WTC11 (cell line): ENCODE data around the gene MLN. TPM values are rescaled to one million over a fixed set of nuclear protein-coding genes. Genes with fewer than 3 reads are reported as not detected.
A peak's percentile ranks its signal among the peaks of the same experiment; 100 is the strongest.

Experiments
- ARID4B ChIP-seq: sonication (generic); formaldehyde crosslinking; IDR thresholded peaks from 2 replicates; pipeline ENCODE4 v1.8.0; 2023; ENCODE audit warnings: missing genetic modification reagents, mild to moderate bottlenecking, borderline replicate concordance
- CREM ChIP-seq: sonication (generic); formaldehyde crosslinking; IDR thresholded peaks from 2 replicates; pipeline ENCODE4 v1.8.1; 2022; ENCODE audit warnings: mild to moderate bottlenecking, missing genetic modification reagents, moderate library complexity
- E2F5 ChIP-seq: sonication (generic); formaldehyde crosslinking; IDR thresholded peaks from 2 replicates; pipeline ENCODE4 v1.8.1; 2022; ENCODE audit warnings: mild to moderate bottlenecking, moderate library complexity, missing genetic modification reagents
- ELF4 ChIP-seq: sonication (generic); formaldehyde crosslinking; IDR thresholded peaks from 2 replicates; pipeline ENCODE4 v1.8.1; 2022; ENCODE audit warnings: low read depth, mild to moderate bottlenecking, moderate library complexity, missing genetic modification reagents
- FOXK1 ChIP-seq: sonication (generic); formaldehyde crosslinking; IDR thresholded peaks from 2 replicates; pipeline ENCODE4 v1.8.0; 2022; ENCODE audit warnings: mild to moderate bottlenecking, moderate library complexity, missing genetic modification reagents
- FOXP1 ChIP-seq: sonication (generic); formaldehyde crosslinking; IDR thresholded peaks from 2 replicates; pipeline ENCODE4 v1.8.0; 2022; ENCODE audit warnings: missing genetic modification reagents, mild to moderate bottlenecking, moderate library complexity, borderline replicate concordance
- HMGXB4 ChIP-seq: sonication (generic); formaldehyde crosslinking; IDR thresholded peaks from 2 replicates; pipeline ENCODE4 v1.8.1; 2023; ENCODE audit warnings: mild to moderate bottlenecking, moderate library complexity, missing genetic modification reagents
- IRF1 ChIP-seq: sonication (generic); formaldehyde crosslinking; IDR thresholded peaks from 2 replicates; pipeline ENCODE4 v1.8.0; 2023; ENCODE audit warnings: missing genetic modification reagents
- JUN ChIP-seq: sonication (generic); formaldehyde crosslinking; IDR thresholded peaks from 2 replicates; pipeline ENCODE4 v1.8.0; 2023; ENCODE audit warnings: mild to moderate bottlenecking, missing genetic modification reagents
- MAX ChIP-seq: sonication (generic); formaldehyde crosslinking; IDR thresholded peaks from 2 replicates; pipeline ENCODE4 v1.8.0; 2022; ENCODE audit warnings: mild to moderate bottlenecking, missing genetic modification reagents
- MYBL2 ChIP-seq: sonication (generic); formaldehyde crosslinking; IDR thresholded peaks from 2 replicates; pipeline ENCODE4 v1.8.1; 2023; ENCODE audit warnings: mild to moderate bottlenecking, moderate library complexity, missing genetic modification reagents
- NR1H2 ChIP-seq: sonication (generic); formaldehyde crosslinking; IDR thresholded peaks from 2 replicates; pipeline ENCODE4 v1.9.0; 2021; ENCODE audit warnings: mild to moderate bottlenecking, moderate library complexity, missing genetic modification reagents
- NR2C2 ChIP-seq: sonication (generic); formaldehyde crosslinking; IDR thresholded peaks from 2 replicates; pipeline ENCODE4 v1.8.0; 2022; ENCODE audit warnings: mild to moderate bottlenecking, missing genetic modification reagents
- PRDM15 ChIP-seq: sonication (generic); formaldehyde crosslinking; IDR thresholded peaks from 2 replicates; pipeline ENCODE4 v1.8.0; 2022; ENCODE audit warnings: missing genetic modification reagents
- PREB ChIP-seq: sonication (generic); formaldehyde crosslinking; IDR thresholded peaks from 2 replicates; pipeline ENCODE4 v1.8.1; 2022; ENCODE audit warnings: mild to moderate bottlenecking, missing genetic modification reagents, moderate library complexity, borderline replicate concordance
- RORB ChIP-seq: fragments of 250-450 bp; sonication (Bioruptor Pico); IDR thresholded peaks from 2 replicates; pipeline ENCODE4 v1.9.0; 2021; ENCODE audit warnings: mild to moderate bottlenecking
- SMAD4 ChIP-seq: sonication (generic); formaldehyde crosslinking; IDR thresholded peaks from 2 replicates; pipeline ENCODE4 v1.8.0; 2022; ENCODE audit warnings: mild to moderate bottlenecking, missing genetic modification reagents
- SOX15 ChIP-seq: fragments of 250-450 bp; sonication (Bioruptor Pico); IDR thresholded peaks from 2 replicates; pipeline ENCODE4 v1.9.0; 2021; ENCODE audit warnings: mild to moderate bottlenecking
- TEAD4 ChIP-seq: sonication (generic); formaldehyde crosslinking; IDR thresholded peaks from 2 replicates; pipeline ENCODE4 v1.8.0; 2022; ENCODE audit warnings: mild to moderate bottlenecking, missing genetic modification reagents
- USF1 ChIP-seq: sonication (generic); formaldehyde crosslinking; IDR thresholded peaks from 2 replicates; pipeline ENCODE4 v1.8.0; 2022; ENCODE audit warnings: mild to moderate bottlenecking, missing genetic modification reagents
- ZBTB21 ChIP-seq: sonication (generic); formaldehyde crosslinking; IDR thresholded peaks from 2 replicates; pipeline ENCODE4 v1.8.1; 2023; ENCODE audit warnings: mild to moderate bottlenecking, missing genetic modification reagents, borderline replicate concordance
- ZMAT4 ChIP-seq: fragments of 250-450 bp; sonication (Bioruptor Pico); IDR thresholded peaks from 2 replicates; pipeline ENCODE4 v1.9.0; 2021; ENCODE audit warnings: mild to moderate bottlenecking
- ZNF121 ChIP-seq: sonication (generic); formaldehyde crosslinking; IDR thresholded peaks from 2 replicates; pipeline ENCODE4 v1.8.0; 2023; ENCODE audit warnings: missing genetic modification reagents
- ZNF219 ChIP-seq: sonication (generic); formaldehyde crosslinking; IDR thresholded peaks from 2 replicates; pipeline ENCODE4 v1.8.0; 2023; ENCODE audit warnings: missing genetic modification reagents, mild to moderate bottlenecking, borderline replicate concordance
- ZNF671 ChIP-seq: fragments of 250-450 bp; sonication (Bioruptor Pico); IDR thresholded peaks from 2 replicates; pipeline ENCODE4 v1.8.0; 2021; ENCODE audit warnings: mild to moderate bottlenecking
- total RNA-seq: library from RNA; stranded (reverse); gene quantifications from 3 replicates; pipeline ENCODE4 v1.2.3, GENCODE V29; 2021

The MLN gene
- total RNA-seq, 1 experiment from 2014 or later = not detected

- TF ChIP-seq SOX15 (no peak), ZBTB21 (peak; percentile 78; the same call in 1 of the 2 replicates), ZNF121 (CRISPR knock-in tag) (0 out of 2 replicates have a peak, but pooled peaks have one; percentile 34), FOXP1 (CRISPR knock-in tag) (peak; percentile 95), RORB (CRISPR knock-in tag) (no peak), HMGXB4 (CRISPR knock-in tag) (peak; percentile 29; the same call in 1 of the 2 replicates), NR2C2 (CRISPR knock-in tag) (no peak), ZMAT4 (CRISPR knock-in tag) (no peak), USF1 (CRISPR knock-in tag) (peak; percentile 58; the same call in 1 of the 2 replicates), MAX (CRISPR knock-in tag) (no peak; the same call in 1 of the 2 replicates), JUN (peak; percentile 79; the same call in 1 of the 2 replicates), E2F5 (CRISPR knock-in tag) (no peak), CREM (CRISPR knock-in tag) (peak; percentile 78; the same call in 1 of the 2 replicates), TEAD4 (CRISPR knock-in tag) (0 out of 2 replicates have a peak, but pooled peaks have one; percentile 39), ZNF671 (CRISPR knock-in tag) (no peak), NR1H2 (CRISPR knock-in tag) (peak; percentile 83), MYBL2 (CRISPR knock-in tag) (peak; percentile 83; the same call in 1 of the 2 replicates), ARID4B (CRISPR knock-in tag) (peak; percentile 90), ZNF219 (CRISPR knock-in tag) (peak; percentile 81; the same call in 1 of the 2 replicates), PRDM15 (CRISPR knock-in tag) (no peak), SMAD4 (CRISPR knock-in tag) (peak; percentile 63; the same call in 1 of the 2 replicates), IRF1 (CRISPR knock-in tag) (0 out of 2 replicates have a peak, but pooled peaks have one; percentile 30), ELF4 (CRISPR knock-in tag) (no peak), FOXK1 (peak; percentile 83; the same call in 1 of the 2 replicates), PREB (CRISPR knock-in tag) (peak; percentile 78; the same call in 1 of the 2 replicates)
- TF ChIP-seq, all 79 proteins: peak for 32
These were observed 8.9 kb upstream of the MLN start (continued) for GRCh38 chr6:33812669-33813068.
